Naive B cell (primary cell): ENCODE results near the gene DNAJC1. TPM values are rescaled to one million over a fixed set of nuclear protein-coding genes. Genes with fewer than 3 reads are reported as not detected.

Source experiments
- ATAC-seq, 2 donors: fragments of 150-1000 bp; cut with Tn5 transposase; 2 replicates each; pipeline ENCODE4 v1.10.0; 2021; ENCODE audit warnings: low read depth in 2 of 2, mild to moderate bottlenecking in 2 of 2, moderate library complexity in 2 of 2
- DNase-seq: peaks from one replicate; pipeline ENCODE4 v3.0.0; 2022
- H3K27ac Mint-ChIP-seq, 6 donors: one replicate each; pipeline ENCODE4 v1.8.0; 2020 to 2022; ENCODE audit warnings: mild to moderate bottlenecking in 6 of 6, mixed read lengths in 6 of 6, moderate library complexity in 5 of 6, inconsistent platforms in 2 of 6
- H3K27me3 Mint-ChIP-seq, 3 donors: one replicate each; pipeline ENCODE4 v1.8.0; 2021 to 2022; ENCODE audit warnings: mixed read lengths in 3 of 3, mild to moderate bottlenecking in 1 of 3
- H3K36me3 Mint-ChIP-seq, 2 donors: one replicate each; pipeline ENCODE4 v1.8.0; 2020 to 2022; ENCODE audit warnings: mixed read lengths in 2 of 2, inconsistent platforms in 1 of 2, mild to moderate bottlenecking in 1 of 2
- H3K4me1 Mint-ChIP-seq, 3 donors: one replicate each; pipeline ENCODE4 v1.8.0; 2020 to 2022; ENCODE audit warnings: mixed read lengths in 3 of 3, inconsistent platforms in 1 of 3, mild to moderate bottlenecking in 1 of 3, moderate library complexity in 1 of 3
- H3K4me3 Mint-ChIP-seq, 8 donors: one replicate each; pipeline ENCODE4 v1.8.0; 2020 to 2022; ENCODE audit warnings: mild to moderate bottlenecking in 8 of 8, mixed read lengths in 8 of 8, moderate library complexity in 8 of 8, inconsistent platforms in 2 of 8
- H3K9me3 Mint-ChIP-seq, 7 donors: one replicate each; pipeline ENCODE4 v1.8.0; 2020 to 2022; ENCODE audit warnings: mixed read lengths in 7 of 7, mild to moderate bottlenecking in 5 of 7, inconsistent platforms in 2 of 7, moderate library complexity in 1 of 7
- polyA plus RNA-seq, 6 donors: library from polyadenylated mRNA; unstranded; fragments of 300-500 nt; fragmentation: Illumina TruSeq; gene quantifications; one replicate each; pipeline ENCODE4 v1.2.3, GENCODE V29; 2021; ENCODE audit warnings: low read depth in 6 of 6

Gene DNAJC1
- polyA plus RNA-seq, 6 donors from 2014 or later, result 9.1 to 19.5 (median 14.5) TPM

- peaks cover 28 to 42% (median 38%) of the 10 kb centered on the region in 3 donors for H3K4me1 Mint-ChIP-seq
- DNase-seq (no peak), ATAC-seq (no peak)
- H3K9me3 Mint-ChIP-seq, result peaks cover 0 to 4% (median 0%) of the 10 kb centered on the region in 7 donors
- peaks cover 18 to 25% of the 10 kb centered on the region in 2 donors for H3K36me3 Mint-ChIP-seq
- no peak overlapping the region for H3K4me3 Mint-ChIP-seq
- H3K27me3 Mint-ChIP-seq, result no peaks in the 10 kb centered on the region
- no peak overlapping the region for H3K27ac Mint-ChIP-seq
Measured at GRCh38 chr10:21707498-21707897, 296.0 kb downstream of the DNAJC1 start.

Other genes starting within 250 kb of the DNAJC1 start
- gene EBLN1, start 214.3 kb upstream of the DNAJC1 start, polyA plus RNA-seq, result not detected